Superior temporal gyrus (tissue), 1 donor: Measurements from ENCODE around the gene SAMD10.
"Not testable (repeated sequence)": the region's sequence is repeated elsewhere in the genome, so short reads cannot be mapped to it uniquely, and the experiment has no call there.

Experiments used
- DNase-seq: peaks from one replicate; pipeline ENCODE4 v3.0.0-alpha.2; 2016; ENCODE audit errors: extremely low spot score

SAMD10 gene

GRCh38 chr20:63968928-63969760 lies 10.3 kb downstream of the SAMD10 start:
- no peak for DNase-seq

GRCh38 chr20:63968136-63968927 lies 11.1 kb downstream of the SAMD10 start:
- no peak for DNase-seq

- no peak for DNase-seq
Measured at GRCh38 chr20:63967330-63968135, 11.9 kb downstream of the SAMD10 start.

- no peak for DNase-seq
Measured at GRCh38 chr20:63966944-63967322, 12.5 kb downstream of the SAMD10 start.

- DNase-seq = no peak
Measured at GRCh38 chr20:63966172-63966943, 13.1 kb downstream of the SAMD10 start.

GRCh38 chr20:63964412-63964811 lies 15.0 kb downstream of the SAMD10 start:
- DNase-seq = no peak

GRCh38 chr20:63963784-63964301 lies 15.6 kb downstream of the SAMD10 start:
- DNase-seq = no peak

GRCh38 chr20:63963348-63963741 lies 16.1 kb downstream of the SAMD10 start:
- DNase-seq = no peak

GRCh38 chr20:63962426-63963347 lies 16.8 kb downstream of the SAMD10 start:
- DNase-seq = no peak

- no peak for DNase-seq
Measured at GRCh38 chr20:63961664-63962425, 17.6 kb downstream of the SAMD10 start.

- not testable (repeated sequence) for DNase-seq
Measured at GRCh38 chr20:63960654-63961621, 18.5 kb downstream of the SAMD10 start.

GRCh38 chr20:63959699-63960075 lies 19.8 kb downstream of the SAMD10 start:
- DNase-seq = no peak

GRCh38 chr20:63958964-63959698 lies 20.3 kb downstream of the SAMD10 start:
- no peak for DNase-seq

- no peak for DNase-seq
Measured at GRCh38 chr20:63958471-63958870, 21.0 kb downstream of the SAMD10 start.

- DNase-seq = no peak
Measured at GRCh38 chr20:63957690-63958441, 21.6 kb downstream of the SAMD10 start.

GRCh38 chr20:63957004-63957689 lies 22.3 kb downstream of the SAMD10 start:
- no peak for DNase-seq
